Measurements from ENCODE around the gene TTC8. TPM values are rescaled to one million over a fixed set of nuclear protein-coding genes. Genes with fewer than 3 reads are reported as not detected.

TTC8 gene
- total RNA-seq, 1 experiment from 2014 or later: 21.5 TPM

Small RNA genes lying within 50 kb of the gene (small RNA-seq; reads per million reads assigned to genes)
- not detected for gene RF00019
- not detected for gene RNU4-92P

Other genes with a start within 250 kb of the TTC8 start
- 1.5 and 2.0 TPM in 2 replicates for gene EML5, start 31.7 kb upstream of the TTC8 start, total RNA-seq (2014; rRNA removed; shearing (Covaris generic))